OCI-LY7 (cell line): ENCODE results near the gene NTMT1. TPM values are rescaled to one million over a fixed set of nuclear protein-coding genes. Genes with fewer than 3 reads are reported as not detected.
A peak's percentile ranks its signal among the peaks of the same experiment; 100 is the strongest.

Experiments used
- BruUV-seq: library from RNA; stranded (reverse); fragments of 400-500 nt; replicated peaks from 2 replicates; lab custom pipeline; 2021; lab: Mats Ljungman, UMichigan
- CTCF ChIA-PET: fragments of 300-600 bp; sonication (Branson Sonifier 250); formaldehyde crosslinking; loops from one replicate; lab custom pipeline; 2022; ENCODE audit warnings: antibody characterized with exemption; ENCODE audit not compliant: unreplicated experiment; lab: Charles Lee
- POLR2A ChIA-PET: fragments of 300-600 bp; sonication (Branson Sonifier 250); formaldehyde crosslinking; loops from one replicate; lab custom pipeline; 2022; ENCODE audit warnings: antibody characterized with exemption; lab: Charles Lee
- DNase-seq: peaks from one replicate; pipeline ENCODE4 v3.0.0-alpha.2; 2015; ENCODE audit warnings: low spot score
- H2AFZ ChIP-seq: fragments of 200-600 bp; sonication (generic), shearing (Covaris generic); 2 replicates; pipeline ENCODE4 v1.6.1; 2014; ENCODE audit warnings: mild to moderate bottlenecking, antibody characterized with exemption, low read length, moderate library complexity
- H3K27ac ChIP-seq: fragments of 200-600 bp; sonication (generic); 2 replicates; pipeline ENCODE4 v1.5.1; 2014; ENCODE audit warnings: mixed run types, low read depth, mild to moderate bottlenecking, moderate library complexity, low read length, inconsistent platforms; ENCODE audit not compliant: poor library complexity, severe bottlenecking
- H3K36me3 ChIP-seq: fragments of 200-600 bp; sonication (generic); 2 replicates; pipeline ENCODE4 v1.6.1; 2014; ENCODE audit warnings: mild to moderate bottlenecking, antibody characterized with exemption, low read length, moderate library complexity, mixed read lengths; ENCODE audit not compliant: insufficient read depth
- H3K4me1 ChIP-seq: fragments of 200-600 bp; sonication (generic); 2 replicates; pipeline ENCODE4 v1.5.1; 2014; ENCODE audit warnings: mild to moderate bottlenecking, low read length; ENCODE audit not compliant: insufficient read depth, poor library complexity, severe bottlenecking
- H3K4me2 ChIP-seq: fragments of 200-600 bp; sonication (generic); 2 replicates; pipeline ENCODE4 v1.6.1; 2014; ENCODE audit warnings: mild to moderate bottlenecking, low read length
- H3K4me3 ChIP-seq: fragments of 200-600 bp; sonication (generic); 2 replicates; pipeline ENCODE4 v1.5.1; 2014; ENCODE audit warnings: mild to moderate bottlenecking, low read depth, low read length; ENCODE audit not compliant: poor library complexity, severe bottlenecking
- H3K79me2 ChIP-seq: fragments of 200-600 bp; sonication (generic); 2 replicates; pipeline ENCODE4 v1.6.1; 2016; ENCODE audit warnings: low read depth, mild to moderate bottlenecking, low read length, moderate library complexity, mixed read lengths; ENCODE audit not compliant: insufficient read depth
- H3K9me2 ChIP-seq: fragments of 200-600 bp; sonication (generic); 2 replicates; pipeline ENCODE4 v1.6.1; 2016; ENCODE audit warnings: mild to moderate bottlenecking, low read length, mixed read lengths; ENCODE audit not compliant: insufficient read depth
- H3K9me3 ChIP-seq: fragments of 200-600 bp; sonication (generic); 2 replicates; pipeline ENCODE4 v1.6.1; 2014; ENCODE audit warnings: mild to moderate bottlenecking, mixed run types, low read length, mixed read lengths
- H4K20me1 ChIP-seq: fragments of 200-600 bp; sonication (generic); 2 replicates; pipeline ENCODE4 v1.6.1; 2014; ENCODE audit warnings: mild to moderate bottlenecking, antibody characterized with exemption, low read length, moderate library complexity, mixed read lengths; ENCODE audit not compliant: insufficient read depth
- EZH2phosphoT487 ChIP-seq: fragments of 200-600 bp; sonication (generic); IDR thresholded peaks from 2 replicates; pipeline ENCODE4 v1.6.1; 2018; ENCODE audit warnings: low read depth, borderline replicate concordance, mild to moderate bottlenecking, mixed run types, antibody characterized with exemption, low read length, moderate library complexity, mixed read lengths
- intact Hi-C: fragments of 100-400 bp; cut with micrococcal nuclease; formaldehyde crosslinking; loops from one replicate; pipeline ENCODE4 v1.10.0; 2022; ENCODE audit not compliant: unreplicated experiment
- total RNA-seq, 2 experiments: library from RNA; depleted of rRNA in 1 of 2; stranded (reverse); fragments of >200 nt in 1 of 2; shearing (Covaris generic) in 1 of 2; gene quantifications; 2 replicates each; pipeline ENCODE4 v1.2.3, GENCODE V29; 2014 to 2022
- TF ChIP-seq, protein P1 (sequence below): fragments of 200-600 bp; sonication (generic); conservative IDR thresholded peaks from 2 replicates; pipeline ENCODE4 v1.5.1; 2014; ENCODE audit warnings: mild to moderate bottlenecking, antibody characterized with exemption, low read length, moderate library complexity, mixed read lengths

The NTMT1 gene
- total RNA-seq, 2 experiments from 2014 or later: 46.6 to 59.8 TPM

DNA sequence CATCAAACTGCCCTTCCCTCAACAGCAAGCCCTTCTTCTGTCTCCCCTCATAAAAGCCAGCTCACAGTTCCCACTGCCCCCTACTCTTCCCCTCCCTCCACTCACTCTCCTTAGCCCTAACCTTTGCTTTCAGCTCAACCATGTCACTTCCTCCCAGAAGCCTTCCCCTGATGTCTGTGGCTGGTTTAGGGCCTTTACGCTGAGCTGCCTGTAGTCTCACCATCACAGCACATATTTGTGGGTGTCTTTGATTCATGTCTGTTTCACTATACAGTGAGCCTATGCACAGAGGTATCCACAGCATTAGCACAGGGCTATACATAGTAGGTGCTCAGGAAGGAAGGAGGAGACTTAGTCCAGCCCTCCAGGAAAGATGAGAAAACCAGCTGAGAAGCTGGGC, 39.7 kb upstream of the NTMT1 start:
- intact Hi-C loops: no loop called here
- no peaks in the 10 kb centered on the region for H3K9me3 ChIP-seq
- no TSS peak for BruUV-seq
- no peaks in the 10 kb centered on the region for H4K20me1 ChIP-seq
- no peaks in the 10 kb centered on the region for H3K36me3 ChIP-seq
- TF ChIP-seq EZH2phosphoT487: no peak
- TF ChIP-seq, protein P1, sequence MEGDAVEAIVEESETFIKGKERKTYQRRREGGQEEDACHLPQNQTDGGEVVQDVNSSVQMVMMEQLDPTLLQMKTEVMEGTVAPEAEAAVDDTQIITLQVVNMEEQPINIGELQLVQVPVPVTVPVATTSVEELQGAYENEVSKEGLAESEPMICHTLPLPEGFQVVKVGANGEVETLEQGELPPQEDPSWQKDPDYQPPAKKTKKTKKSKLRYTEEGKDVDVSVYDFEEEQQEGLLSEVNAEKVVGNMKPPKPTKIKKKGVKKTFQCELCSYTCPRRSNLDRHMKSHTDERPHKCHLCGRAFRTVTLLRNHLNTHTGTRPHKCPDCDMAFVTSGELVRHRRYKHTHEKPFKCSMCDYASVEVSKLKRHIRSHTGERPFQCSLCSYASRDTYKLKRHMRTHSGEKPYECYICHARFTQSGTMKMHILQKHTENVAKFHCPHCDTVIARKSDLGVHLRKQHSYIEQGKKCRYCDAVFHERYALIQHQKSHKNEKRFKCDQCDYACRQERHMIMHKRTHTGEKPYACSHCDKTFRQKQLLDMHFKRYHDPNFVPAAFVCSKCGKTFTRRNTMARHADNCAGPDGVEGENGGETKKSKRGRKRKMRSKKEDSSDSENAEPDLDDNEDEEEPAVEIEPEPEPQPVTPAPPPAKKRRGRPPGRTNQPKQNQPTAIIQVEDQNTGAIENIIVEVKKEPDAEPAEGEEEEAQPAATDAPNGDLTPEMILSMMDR: no peak
- CTCF ChIA-PET: interaction anchor here (0.6 to 0.7 kb wide), 2 partner anchors 11 to 329 kb away, joined by 3 read pairs; no protein-coding TSS in a partner anchor
- no peak overlapping the region for H3K4me3 ChIP-seq
- no peak overlapping the region for H3K4me2 ChIP-seq
- no peaks in the 10 kb centered on the region for H3K79me2 ChIP-seq
- POLR2A ChIA-PET: no interaction called here
- peaks cover 37% of the 10 kb centered on the region for H3K4me1 ChIP-seq
- no peak for DNase-seq
- H3K9me2 ChIP-seq: no peaks in the 10 kb centered on the region
- H2AFZ ChIP-seq: 0 out of 2 replicates have a peak overlapping the region, but pooled peaks have one; percentile 26
- no peak overlapping the region for H3K27ac ChIP-seq

DNA sequence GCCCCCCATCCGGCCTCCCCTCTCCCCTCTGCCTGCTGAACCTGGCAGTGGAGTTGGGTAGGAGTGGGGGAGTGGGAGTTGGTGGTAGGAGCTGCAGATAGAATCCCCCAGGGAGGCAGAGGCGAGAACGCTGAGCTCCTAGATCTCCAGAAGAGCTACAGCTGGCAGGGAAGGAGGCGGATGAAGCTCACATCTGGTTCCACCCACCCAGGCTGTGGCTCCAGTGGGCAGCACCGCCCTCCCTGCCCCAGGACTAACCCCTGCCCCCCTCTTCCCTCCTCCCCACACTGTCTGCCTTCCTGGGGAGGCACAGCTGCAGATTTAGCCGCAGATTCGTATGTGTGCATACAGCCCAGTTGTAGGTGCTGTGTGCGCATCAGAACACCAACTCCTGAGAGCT, 39.3 kb upstream of the NTMT1 start:
- Histone ChIP-seq H3K4me1 (peaks cover 33% of the 10 kb centered on the region), H4K20me1 (no peaks in the 10 kb centered on the region), H3K36me3 (no peaks in the 10 kb centered on the region), H3K4me2 (no peak overlapping the region), H2AFZ (no peak overlapping the region), H3K79me2 (no peaks in the 10 kb centered on the region), H3K9me2 (no peaks in the 10 kb centered on the region), H3K27ac (no peak overlapping the region), H3K9me3 (no peaks in the 10 kb centered on the region), H3K4me3 (no peak overlapping the region)
- DNase-seq: no peak
- TF ChIP-seq, protein P1: 0 out of 2 replicates have a peak, but pooled peaks have one; percentile 4
- TF ChIP-seq EZH2phosphoT487: no peak
- CTCF ChIA-PET: interaction anchor here (0.6 to 1.1 kb wide), 3 partner anchors 14 to 418 kb away, joined by 3 to 11 read pairs (median 3); no protein-coding TSS in a partner anchor
- intact Hi-C loops: no loop called here
- no TSS peak for BruUV-seq
- POLR2A ChIA-PET: no interaction called here

DNA sequence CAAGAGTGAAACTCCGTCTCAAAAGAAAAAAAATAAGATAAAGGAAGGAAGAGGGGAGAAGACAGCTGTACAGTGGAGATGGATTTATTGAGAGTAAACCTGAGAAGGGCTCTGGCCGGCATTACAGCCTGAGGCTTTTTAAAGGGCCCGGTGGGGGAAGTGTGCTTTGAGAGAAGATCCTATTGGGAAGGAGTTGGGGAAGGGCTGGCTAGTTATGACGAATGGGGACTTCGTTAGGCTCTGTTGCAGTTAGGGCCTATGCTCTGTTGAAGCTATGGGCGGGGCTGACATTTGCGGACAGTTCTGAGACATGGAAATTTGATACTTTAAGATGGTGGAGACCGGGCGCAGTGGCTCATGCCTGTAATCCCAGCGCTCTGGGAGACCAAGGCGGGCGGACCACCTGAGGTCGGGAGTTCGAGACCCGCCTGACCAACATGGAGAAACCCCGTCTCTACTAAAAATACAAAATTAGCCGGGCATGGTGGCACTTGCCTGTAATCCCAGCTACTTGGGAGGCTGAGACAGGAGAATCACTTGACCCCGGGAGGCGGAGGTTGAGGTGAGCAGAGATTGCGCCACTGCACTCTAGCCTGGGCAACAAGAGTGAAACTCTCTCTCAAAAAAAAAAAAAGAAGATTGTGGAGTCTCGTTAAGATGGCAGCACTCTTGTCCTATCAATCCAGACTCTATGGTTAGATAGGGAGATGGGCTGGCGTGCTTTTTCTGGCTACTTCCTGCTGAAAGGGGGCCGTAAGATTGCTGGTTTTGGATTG, 38.3 kb upstream of the NTMT1 start:
- ChIA-PET CTCF (interaction anchor here (0.6 to 1.1 kb wide), 2 partner anchors 13 to 419 kb away, joined by 3 to 11 read pairs; no protein-coding TSS in a partner anchor), POLR2A (no interaction called here)
- Histone ChIP-seq H3K9me3 (no peaks in the 10 kb centered on the region), H2AFZ (no peak overlapping the region), H3K9me2 (no peaks in the 10 kb centered on the region), H3K4me3 (no peak overlapping the region), H3K4me2 (no peak overlapping the region), H3K36me3 (no peaks in the 10 kb centered on the region), H3K4me1 (peaks cover 23% of the 10 kb centered on the region), H4K20me1 (no peaks in the 10 kb centered on the region), H3K79me2 (no peaks in the 10 kb centered on the region), H3K27ac (no peak overlapping the region)
- TF ChIP-seq EZH2phosphoT487: no peak
- TF ChIP-seq, protein P1: no peak
- no peak for DNase-seq
- no TSS peak for BruUV-seq
- intact Hi-C loops: no loop called here
